HG03520 (cell line): ENCODE data around the gene MTG2.

Experiments
- ATAC-seq: cut with Tn5 transposase; IDR thresholded peaks from one replicate; pipeline ENCODE4 v1.9.1; 2021; ENCODE audit warnings: mild to moderate bottlenecking, moderate library complexity; ENCODE audit not compliant: unreplicated experiment

MTG2 gene

DNA sequence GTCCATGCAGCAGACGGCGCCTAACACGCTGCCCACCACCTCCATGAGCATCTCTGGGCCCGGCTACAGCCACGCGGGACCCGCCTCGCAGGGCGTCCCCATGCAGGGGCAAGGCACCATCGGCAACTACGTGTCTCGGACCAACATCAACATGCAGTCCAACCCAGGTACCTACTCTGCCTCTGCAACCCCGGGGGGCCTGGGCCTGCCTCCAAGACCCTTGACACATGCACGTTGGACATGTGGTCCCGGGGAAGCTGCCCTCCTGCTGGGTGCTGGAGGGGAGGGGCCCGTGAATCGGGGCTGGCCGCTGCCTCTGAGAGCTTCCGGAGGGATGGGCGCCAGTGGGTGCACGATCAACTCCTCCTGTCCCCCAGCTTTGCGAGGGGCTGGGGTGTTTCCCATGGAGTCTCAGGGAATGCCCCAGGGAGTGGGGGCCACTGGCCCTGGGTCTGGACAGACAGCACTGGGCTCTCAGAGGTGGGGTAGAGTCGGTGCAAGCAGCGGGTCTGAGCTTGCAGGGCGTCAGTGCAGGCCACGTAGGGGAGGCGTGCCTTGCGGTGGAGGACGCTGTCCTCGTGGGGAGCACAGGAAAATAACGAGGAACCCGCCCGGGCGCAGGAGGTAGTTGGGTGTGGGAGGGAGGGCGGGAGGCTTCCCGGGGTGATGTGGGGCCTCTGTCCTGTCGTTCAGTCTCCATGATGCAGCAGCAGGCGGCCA is 19.9 kb upstream of the MTG2 start:
- no peak for ATAC-seq

GRCh38 chr20:62163485-62163865 is 19.4 kb upstream of the MTG2 start:
- ATAC-seq: no peak

- ATAC-seq: no peak
Observed at GRCh38 chr20:62163986-62164762, 18.7 kb upstream of the MTG2 start.

DNA sequence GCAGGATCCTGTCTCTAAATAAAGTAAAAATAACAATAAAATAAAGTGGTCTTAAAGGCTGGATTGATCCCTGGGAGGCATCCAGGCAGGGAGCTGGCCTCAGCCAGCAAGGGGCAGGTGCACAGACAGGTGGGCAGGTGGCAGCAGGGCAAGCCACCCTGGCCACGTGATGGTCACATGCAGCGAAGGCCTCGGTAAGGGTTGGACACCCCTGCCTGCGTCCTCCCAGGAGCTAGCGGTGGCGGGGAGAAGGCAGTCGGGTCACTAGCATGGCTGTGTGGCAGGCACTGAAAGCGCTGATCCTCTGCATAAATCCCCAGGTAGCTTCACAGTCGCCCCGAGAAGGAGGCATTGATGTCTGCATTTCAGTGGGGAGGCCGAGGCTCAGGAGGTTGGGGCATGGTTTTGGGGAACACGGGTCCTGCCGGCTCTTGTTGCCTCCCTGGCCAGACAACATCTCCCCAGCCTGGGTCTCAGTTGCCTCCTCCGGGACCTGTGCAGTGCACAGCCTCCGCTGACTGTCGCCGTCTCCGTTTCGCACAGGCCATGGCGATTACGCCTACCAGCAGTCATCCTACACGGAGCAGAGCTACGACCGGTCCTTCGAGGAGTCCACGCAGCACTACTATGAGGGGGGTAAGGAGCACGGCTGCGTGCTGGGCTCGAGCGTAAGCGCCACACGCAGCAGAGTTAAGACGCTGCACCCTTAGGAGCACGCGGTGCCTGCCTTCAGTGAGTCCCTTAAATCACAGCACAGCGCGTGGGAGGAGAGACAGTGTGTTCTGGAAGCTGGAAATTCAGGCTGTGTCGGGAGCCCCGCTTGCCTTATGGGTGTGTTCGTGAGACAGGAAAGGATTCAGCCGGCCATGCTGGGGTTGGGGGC is 17.7 kb upstream of the MTG2 start:
- no peak for ATAC-seq

GRCh38 chr20:62165762-62166399 is 16.9 kb upstream of the MTG2 start:
- ATAC-seq: no peak

GRCh38 chr20:62167474-62167873 is 15.4 kb upstream of the MTG2 start:
- ATAC-seq: no peak

GRCh38 chr20:62168061-62168460 is 14.8 kb upstream of the MTG2 start:
- ATAC-seq: no peak

DNA sequence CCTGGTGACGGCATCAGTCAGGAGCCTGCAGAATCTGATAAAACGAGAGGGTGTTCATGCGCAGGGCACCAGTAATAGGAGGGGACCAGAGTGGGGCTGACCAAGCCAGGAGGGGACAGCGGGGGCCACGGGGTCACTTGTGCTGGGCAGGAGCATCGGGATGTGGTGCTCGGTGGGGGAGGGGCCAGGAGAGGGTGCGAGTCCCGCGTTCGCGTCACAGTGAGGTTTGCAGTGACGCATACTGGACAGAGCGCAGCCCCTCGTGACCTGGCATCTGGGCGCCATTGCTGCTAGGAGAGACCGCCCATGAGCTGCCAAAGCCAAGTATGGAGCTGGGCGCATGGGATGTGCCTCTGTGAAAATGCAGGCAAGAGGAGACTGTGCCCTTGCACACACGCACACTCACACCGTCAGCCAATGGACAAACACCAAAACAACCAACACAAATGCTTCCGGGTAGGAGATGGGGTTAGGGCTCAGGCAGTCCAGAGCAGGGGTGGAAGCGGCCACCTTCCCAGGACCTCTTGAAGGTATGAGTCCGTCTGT is 13.9 kb upstream of the MTG2 start:
- no peak for ATAC-seq

- ATAC-seq: no peak
Observed at GRCh38 chr20:62170536-62170935, 12.3 kb upstream of the MTG2 start.

GRCh38 chr20:62171245-62171644 is 11.6 kb upstream of the MTG2 start:
- no peak for ATAC-seq

DNA sequence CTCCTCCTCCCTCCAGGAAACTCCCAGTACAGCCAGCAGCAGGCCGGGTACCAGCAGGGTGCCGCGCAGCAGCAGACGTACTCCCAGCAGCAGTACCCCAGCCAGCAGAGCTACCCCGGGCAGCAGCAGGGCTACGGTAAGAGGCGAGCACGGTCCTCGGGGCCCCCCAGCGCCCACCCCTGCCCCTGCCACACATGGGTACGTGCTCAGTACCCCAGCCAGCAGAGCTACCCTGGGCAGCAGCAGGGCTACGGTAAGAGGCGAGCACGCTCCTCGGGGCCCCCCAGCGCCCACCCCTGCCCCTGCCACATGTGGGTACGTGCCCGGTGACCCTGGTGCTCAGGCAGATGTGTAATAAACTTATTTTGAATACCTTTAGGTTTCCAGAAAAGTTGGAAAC is 10.2 kb upstream of the MTG2 start:
- ATAC-seq: no peak

GRCh38 chr20:62174021-62174804 is 8.6 kb upstream of the MTG2 start:
- no peak for ATAC-seq

GRCh38 chr20:62174870-62175624 is 7.8 kb upstream of the MTG2 start:
- ATAC-seq: no peak

DNA sequence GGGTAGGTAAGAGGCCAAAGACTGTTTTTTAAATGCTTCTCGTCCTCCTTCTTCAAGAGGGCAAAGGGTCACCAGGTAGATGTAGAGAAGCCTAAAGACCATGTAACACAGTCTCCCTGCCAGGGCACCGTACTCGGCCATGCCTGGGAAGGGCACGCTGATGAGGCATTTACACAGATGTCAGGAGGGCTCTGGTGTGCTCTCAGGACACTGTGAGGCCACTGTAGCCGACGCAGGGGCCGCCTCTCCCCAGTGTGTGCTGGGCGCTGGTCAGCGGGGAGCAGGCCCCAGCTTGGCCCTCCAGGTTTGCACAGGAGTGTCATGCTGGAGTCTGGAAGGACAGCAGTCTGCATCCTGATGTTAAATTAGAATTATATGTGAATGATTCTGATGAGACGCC is 7.1 kb upstream of the MTG2 start:
- ATAC-seq: no peak

- ATAC-seq: no peak
Observed at GRCh38 chr20:62176866-62177265, 6.0 kb upstream of the MTG2 start.

DNA sequence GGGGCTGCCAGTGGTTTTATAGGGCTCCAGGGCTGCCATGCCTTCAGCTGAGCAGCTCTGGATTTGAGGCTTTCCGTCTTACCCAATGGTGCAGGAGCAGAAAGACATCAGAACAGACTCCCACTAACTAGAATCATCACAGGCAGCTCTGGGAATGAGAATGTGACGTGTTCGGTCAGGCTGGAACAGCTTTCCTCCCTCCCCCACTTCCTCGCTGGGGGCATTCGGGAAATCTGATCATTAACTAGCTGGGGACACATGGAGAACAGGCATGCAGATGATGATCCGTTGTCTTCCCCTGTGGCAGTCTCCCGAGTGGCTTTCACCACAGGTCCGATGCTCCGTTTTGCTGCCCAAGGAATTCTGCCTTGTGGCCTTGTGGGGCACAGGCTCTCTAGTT is 5.5 kb upstream of the MTG2 start:
- ATAC-seq: no peak

GRCh38 chr20:62178316-62179161 is 4.3 kb upstream of the MTG2 start:
- ATAC-seq: no peak

DNA sequence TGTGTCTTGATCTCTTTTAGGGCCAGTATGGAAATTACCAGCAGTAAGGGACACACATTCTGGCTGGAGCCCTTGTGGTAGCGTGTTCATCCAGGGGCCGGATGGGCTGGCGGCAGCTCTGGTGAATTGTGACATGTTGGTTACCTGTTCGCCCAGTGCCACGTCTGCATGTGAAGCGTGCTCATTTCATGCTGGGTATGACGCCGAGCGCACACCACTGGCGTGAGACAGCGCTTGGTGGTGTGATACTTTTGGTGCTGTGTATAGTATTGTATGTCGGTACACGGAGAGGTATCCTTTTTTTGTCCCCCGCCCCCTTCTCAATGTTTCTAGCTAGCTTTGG is 3.7 kb upstream of the MTG2 start:
- ATAC-seq: no peak

DNA sequence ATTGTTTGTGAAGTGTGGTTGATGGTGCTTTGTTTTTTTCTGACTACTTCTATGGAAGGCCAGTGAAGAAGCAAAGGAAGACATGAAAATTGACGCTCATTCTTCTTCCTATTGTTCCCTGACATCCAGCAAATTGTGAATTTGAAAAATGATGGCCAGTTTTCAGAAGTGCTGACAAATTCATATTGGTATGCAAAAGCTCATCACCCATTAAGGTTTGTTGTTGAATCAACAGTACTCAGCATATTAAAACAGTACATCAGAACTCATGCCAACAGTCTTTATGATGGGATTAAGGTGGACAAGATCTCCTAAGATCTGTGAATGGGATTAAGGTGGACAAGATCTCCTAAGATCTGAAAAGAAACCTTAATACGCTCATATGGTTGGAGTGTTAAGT is 1.0 kb upstream of the MTG2 start:
- ATAC-seq: no peak
